ENCODE data around the gene SLC25A23.

SLC25A23 gene

DNA sequence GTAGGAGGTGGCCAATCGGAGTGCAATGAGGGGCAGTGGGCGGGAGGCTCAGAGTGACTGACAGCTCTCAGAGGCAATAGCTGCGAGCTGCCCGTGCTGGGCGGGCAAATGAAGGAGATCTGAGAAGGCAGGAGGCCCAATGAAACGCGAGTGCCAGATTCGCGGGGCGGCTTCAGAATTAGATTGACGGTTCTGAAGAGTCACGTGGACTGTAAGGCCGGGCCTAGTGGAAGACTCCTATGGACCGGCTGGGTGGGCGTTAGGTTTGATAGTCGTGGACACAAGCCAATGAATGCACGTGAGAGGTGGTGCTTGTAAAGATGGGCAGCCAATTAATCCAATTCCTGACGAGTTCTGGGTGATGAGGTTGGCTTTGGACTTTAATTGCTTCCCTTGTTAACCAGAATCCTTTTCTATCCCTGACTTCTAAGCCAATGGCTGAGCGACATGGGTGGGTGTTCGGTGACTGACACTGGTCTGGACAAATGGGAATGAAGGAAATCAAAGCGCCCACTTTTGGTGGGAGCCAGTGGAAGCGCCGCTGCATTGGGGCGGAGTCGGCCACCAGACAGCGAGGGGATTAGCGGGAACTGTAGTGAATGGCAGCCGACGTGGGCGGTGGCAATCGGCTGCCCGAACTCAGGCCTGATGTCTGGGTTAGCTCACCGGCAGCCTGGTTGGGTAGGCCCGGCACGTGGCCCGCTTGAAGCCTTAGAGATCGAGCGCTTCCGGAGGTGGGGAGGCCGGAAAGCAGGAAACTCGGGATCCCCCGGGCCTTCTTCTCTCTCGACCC is 34.5 kb downstream of the SLC25A23 start:
- peak; percentile 97 to 99 for DNase-seq (ENCODE audit: low read depth in 2 of 2)

DNA sequence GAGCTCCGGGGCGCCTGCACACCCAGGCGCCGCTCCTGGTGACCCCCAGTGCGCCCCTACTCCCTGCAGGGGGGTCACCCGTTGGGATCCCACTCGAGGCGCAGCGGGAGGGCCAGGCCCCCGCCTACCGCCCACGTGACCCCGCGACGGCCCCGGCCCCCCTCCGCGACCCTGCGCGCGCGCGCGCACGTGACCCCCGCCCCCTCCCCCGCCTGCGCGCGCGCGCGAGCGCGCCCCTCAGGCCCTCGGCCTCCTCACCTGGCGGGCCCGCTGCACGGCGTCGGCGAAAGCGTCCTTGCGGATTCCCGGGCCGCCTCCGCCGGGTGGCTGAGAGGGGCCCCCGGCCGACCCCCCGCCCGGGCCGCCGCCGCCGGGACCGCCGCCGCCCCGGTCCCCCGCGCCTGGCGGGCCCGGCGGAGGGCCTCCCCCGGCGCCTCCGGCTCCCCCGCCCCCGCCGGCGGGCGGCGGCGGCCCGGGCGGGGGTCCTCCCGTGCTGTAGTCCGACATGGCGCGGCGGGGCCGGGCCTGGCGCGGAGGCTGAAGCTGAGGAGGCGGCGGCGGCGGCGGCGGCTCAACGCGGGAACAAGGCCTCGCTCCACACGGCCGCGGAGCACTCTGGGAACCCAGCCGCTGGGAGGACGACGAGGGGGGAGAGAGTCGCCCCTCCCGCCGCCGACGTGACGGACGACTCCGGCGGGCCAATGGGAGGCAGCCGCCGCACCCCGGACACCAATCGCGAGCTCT is 35.2 kb downstream of the SLC25A23 start, which contains the start of gene KHSRP:
TSS of gene KHSRP (minus strand) at position 617 of the 744 bp plus-strand sequence. CDS start at position 507, 110 bp downstream.
- DNase-seq (ENCODE audit: low read depth in 2 of 2) = peak in 1 of 2 donors; percentile 14

DNA sequence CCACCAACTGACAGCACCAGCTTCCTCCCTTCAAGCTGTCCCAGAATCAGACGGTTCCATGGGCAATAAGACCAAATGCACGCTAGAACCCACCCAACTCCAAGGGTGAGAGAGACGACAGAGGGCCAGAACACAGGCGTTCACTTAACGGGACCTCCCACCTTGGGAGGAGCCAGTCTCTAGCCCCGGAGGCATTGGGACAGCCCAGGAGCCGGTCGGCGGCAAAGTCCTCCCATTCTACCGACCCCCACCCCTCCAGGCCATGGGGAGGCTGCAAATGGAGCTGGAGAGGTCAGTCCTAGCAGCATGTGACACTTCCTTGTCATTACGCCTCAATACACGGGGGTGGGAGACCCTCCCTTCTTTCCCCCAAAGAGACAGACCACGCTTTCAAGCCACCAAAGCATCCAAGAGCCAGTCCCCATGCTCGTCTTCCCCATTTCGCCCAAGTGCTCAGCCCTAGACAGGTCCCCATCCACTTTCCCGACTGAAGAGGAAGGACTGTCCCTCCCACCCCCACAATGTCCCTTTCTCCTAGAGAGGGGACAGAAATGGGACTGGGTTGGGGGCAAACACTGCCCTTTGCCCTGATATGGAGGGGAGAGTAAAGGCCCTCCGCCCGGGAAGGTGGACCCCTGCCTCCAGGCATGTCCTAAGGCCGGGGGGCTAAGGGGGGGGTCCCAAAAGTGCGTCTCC is 35.9 kb downstream of the SLC25A23 start:
- DNase-seq (ENCODE audit: low read depth in 2 of 2) = no peak

DNA sequence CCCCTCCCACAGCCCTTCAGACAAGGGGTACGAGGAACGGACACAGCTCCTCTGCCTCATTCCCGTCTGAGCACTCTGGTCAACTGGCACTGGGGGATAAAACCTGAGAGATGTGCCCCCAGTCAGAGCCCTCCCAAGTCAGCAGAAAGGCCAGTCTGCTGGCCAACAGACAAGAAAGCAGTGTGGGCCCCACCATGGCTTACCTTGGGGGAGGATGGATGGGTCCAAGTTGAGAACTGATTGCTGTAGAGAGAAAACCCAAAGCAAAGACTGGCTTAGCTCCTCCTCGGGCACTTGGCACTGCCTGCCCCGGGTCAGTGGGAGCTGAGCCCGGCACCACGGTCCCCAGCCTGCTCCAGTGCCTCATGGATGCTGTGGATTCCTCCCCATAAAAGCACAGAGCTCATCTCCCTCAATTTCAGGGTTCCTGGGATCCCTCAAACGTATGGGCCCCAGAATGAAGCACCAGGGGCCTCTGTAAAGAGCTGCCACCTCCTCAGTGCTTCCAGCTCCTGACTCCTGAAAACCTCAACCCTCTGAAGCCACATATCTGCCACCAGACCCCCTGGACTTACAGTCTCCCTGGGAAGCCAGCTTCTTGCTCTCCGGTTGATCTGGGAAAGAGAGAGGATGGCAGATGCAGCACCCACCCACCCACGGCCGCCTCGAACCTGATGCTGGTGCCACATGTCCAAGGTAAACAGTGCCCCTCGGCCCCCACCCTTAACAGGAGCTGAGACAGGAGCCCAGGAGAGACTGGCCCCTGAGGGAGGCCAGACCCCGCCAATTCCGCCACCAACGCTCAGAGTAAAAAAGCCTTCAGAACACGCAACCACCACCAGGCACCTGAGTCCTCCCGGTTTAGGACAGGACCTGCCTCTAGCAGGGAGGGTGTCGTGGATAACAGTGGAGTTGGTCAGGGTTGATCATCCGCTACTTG is 38.2 kb downstream of the SLC25A23 start:
- DNase-seq (ENCODE audit: low read depth in 2 of 2) = no peak

DNA sequence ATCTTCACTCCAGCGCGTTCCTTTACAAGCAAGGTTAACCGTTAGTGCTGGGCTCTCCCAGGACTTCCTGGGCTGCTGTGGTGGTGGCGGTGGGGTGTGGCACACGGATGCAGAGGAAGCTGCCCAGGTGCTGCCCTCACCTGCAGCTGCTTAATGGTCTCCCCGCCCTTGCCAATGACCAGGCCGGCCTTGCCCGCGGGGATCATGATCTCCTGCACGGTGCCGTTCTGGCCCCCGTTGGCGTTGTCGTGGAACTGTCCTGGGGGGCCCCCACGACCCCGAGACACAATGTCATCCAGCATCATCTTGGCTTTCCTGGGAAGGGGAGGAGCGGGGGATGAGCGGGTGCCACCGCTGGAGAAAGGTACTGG is 41.0 kb downstream of the SLC25A23 start:
- DNase-seq (ENCODE audit: low read depth in 2 of 2) = no peak

DNA sequence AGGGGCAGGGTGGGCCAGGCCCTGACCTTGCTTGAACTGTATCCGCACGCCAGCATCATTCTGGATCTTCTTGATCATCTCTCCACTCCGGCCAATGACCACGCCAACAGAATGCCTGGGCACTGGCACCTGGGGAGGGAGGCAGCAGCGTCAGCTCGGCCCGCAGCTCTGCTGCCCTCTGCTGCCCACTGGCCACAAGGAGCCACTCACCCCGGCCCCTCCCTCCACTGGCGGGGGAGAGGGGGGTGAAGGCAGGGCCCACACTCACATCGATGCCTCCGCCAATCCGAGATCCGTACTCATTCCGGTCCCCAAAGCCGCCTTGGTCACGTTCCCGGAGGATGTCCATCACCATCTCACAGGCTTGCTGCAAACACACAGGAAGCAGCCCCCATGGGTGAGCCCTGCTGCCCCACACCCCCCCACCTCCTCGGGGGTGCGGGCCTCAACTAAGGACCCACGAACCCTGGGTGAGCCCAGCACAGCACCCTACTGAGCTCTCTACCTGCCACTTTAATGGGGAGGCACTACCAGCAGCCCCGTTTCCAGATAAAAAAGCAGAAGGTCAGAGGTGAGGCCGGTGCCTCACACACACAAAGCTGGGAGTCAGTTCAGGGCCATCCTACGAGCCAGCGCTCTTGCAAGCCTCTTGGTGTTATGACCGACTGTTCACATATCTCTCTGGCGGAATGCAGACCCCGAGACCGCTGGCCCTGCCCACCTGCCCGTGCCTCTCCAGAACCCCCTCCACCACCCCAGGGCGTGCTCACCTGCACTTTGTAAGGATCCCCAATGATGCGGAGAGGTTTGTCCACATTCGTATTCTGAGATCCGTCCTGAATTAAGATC is 41.7 kb downstream of the SLC25A23 start:
- DNase-seq (ENCODE audit: low read depth in 2 of 2) = no peak

DNA sequence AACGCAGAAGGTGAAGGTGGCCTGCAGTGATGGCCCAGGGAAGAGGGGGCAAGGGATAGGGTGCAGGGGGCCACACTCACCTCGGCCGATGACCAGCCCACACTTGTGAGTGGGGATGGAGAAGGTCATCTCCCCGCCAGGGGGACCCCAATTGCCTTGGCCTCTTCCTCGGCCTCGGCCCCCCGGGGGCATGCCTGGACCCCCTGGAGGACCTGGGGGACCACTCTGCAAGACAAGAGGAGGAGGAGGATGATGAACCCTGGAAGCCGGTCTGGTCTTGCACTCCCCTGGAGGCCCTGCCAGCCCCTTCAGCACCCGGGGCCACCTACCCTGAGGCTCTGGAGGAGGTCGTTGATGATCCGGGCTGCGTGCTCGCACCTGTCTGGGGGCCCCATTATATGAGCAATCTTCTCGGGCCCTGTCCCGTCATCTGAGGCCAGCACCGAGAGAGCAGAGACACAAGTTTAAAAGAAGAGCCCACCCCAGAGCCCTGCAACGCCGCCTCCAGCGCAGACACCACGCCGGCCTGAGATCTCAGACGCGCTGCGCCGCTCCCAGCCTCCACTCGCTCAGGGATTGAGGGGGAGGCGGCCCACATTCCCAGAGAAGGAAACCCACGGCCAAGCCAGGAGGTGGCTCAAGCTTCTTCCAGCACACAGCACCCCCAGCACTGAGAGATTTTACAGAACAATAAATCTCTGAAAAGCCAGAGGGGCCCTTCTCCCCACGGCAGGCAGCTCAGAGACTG is 42.8 kb downstream of the SLC25A23 start:
- no peak for DNase-seq (ENCODE audit: low read depth in 2 of 2)

DNA sequence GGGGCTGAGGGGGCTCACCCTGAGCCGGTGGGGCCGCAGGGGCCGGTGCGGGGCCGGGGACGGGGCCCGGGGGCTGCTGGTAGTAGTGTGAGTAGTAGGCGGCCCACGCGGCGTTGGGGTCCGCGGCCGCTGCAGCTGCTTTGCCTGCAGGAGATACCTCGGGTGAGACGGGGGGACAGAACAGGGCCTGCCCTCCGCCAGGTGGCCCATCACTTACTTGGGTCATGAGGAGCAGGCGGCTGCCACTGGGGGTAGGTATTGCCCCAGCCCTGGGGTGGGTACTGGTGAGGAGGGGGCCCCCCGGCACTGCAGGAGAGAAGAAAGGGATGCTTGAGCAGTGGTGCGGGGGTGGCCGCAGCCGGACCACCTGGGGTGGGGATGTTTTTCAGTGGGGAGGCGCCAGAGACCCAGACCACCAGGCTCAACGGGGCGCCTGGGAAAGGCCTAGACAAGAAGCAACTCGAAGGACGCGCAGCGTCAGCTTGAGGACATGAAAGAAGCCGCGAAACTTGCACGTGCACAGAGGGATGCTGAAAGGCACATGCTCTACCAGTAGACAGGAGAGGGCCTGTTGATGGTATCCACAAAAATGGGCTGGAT is 43.9 kb downstream of the SLC25A23 start:
- DNase-seq (ENCODE audit: low read depth in 2 of 2) = no peak

DNA sequence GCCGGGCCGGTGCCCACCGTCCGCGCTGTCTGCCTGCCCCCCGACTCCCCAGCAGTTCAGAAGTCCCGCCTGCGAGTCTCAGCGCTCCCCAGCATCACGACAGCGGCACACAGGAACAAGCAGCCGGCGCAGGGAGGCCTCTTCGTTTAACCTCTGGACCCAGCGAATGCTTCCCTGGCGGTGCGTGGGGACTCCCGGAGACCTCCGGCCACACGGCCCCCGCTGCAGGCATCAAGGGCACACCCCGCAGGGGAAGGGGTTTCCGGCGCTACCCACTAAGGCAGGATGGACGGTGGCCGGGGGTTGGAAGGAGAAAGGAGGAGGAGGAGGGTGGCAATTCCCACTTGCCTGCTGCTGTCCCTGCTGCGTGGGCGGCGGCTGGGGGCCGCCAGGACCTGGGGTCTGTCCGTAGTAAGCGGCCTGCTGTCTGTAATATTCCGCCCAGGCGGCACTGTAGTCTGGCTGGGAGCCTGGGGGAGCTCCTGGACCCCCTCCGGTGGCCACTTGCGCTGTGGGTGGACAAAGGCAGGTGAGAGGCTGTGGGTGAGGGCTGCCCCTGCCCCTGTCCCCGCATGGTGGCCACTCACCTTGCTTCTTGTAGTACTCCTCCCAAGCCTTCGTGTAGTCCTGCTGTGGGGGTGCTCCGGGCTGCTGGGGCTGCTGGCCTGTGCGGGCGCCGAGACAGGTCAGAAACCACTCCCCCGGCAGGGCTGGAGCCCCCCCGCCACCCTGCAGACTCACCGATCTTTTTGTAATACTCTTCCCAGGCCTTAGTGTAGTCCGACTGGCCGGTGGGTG is 44.6 kb downstream of the SLC25A23 start:
- no peak for DNase-seq (ENCODE audit: low read depth in 2 of 2)

DNA sequence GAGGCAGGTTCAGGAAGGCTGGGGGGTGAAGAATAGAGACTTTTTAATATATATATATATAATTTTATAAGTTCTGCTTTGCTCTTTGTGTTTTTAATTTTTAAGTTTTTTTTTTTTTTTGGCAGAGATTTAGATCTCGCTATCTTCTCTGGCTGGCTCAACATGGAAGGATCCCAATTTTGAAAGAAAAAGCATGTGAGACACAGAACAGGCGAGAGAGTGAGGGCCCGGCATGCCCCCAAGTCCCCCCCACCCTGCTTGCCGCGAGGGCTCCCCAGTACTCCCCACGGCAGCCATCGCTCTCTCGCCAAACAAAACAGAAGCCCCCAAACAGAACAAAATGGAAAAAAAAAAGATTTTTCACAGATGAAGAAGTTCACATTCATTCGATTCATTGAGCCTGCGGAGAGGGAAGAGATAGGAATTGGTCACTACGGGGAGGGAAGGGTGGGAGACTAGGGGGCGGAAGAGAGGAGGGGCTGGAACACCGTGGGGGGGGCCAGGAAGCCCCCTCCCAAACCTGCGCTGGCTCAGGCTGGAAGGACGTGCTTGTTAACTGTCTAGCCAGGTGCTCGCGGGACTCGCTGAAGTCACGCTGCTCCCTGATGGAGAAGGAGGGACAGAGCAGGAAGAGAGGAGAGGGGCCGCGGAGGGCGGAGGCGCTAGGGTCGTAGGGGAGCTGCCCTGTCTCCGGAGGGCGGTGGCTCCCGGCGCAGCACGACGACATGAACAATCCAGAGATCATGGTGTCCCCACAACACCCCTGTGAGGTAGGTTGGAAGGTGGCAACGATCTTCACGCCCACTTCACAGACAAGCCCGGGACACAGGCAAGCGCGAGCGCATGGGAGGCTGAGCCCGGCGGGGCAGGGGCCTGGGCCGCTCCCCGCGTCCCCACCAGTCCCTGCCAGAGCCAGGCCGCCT is 45.6 kb downstream of the SLC25A23 start:
- no peak for DNase-seq (ENCODE audit: low read depth in 2 of 2)

DNA sequence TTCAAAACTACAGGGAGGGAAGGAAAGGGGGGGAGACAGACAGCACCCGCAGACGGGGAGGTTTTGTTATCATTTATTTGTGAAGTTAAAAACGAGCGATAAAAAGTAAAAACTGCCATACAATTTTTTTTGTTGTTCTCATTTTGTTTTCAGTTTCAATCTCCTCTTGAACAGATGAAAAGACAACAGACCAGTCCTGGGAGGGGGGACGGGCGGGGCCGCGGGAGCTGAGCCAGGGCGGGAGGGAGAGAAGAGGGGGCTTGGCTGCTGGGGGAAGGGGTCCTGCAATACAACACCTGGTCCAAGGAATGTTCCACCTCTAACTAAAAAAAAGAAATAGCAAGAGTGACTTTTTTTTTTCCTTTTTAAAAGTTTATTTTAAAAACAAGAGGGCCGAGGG is 46.3 kb downstream of the SLC25A23 start:
- DNase-seq (ENCODE audit: low read depth in 2 of 2) = no peak

DNA sequence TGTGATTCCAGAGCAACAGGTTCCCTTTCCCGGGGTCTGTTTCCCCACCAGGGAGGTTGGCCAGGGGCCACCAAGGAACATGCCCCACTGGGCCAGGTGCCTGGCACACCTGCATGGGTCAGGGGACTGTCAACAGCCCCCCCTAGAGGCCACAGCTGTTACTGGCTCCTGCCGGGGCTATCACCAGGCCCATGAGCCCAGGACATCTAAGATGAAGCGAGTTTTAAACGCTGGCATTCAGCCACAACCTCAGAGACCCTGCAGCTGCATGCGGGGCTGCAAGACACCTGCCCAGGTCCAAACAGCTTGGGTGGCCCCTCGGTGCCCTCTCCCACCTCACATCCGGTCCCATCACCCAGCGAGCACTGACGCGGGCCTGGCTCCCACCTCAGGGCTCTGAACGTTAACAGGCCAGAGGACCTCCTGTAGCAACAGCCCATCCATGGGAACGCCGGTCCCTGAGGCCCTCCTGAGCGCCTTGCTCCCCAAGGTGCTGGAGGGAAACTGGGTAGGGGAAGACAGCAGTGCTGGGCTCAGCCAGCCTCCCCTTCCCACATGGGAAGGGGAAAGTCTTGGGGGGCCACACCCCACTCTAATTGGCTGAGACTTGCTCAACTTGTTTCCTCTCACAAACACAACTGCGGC is 47.0 kb downstream of the SLC25A23 start:
- no peak for DNase-seq (ENCODE audit: low read depth in 2 of 2)

DNA sequence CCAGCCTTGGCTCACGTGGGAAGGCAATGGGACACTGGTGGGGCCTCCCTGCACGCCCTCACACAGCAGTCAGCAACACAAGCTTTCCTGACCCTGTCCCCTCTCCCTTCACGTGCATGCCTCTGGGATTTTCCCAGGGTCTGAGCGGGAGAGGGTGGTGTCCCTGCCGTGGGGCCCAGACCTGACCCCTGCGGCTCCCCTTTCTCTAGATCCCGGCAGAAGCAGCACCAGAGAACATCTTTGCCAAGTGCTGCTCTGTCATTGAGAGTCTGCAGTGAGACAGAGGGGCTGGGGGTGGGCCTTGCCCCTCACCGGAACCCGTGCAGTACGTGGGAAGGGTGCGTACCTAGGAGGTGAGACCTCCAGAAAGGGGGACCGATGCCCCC is 47.5 kb downstream of the SLC25A23 start:
- no peak for DNase-seq (ENCODE audit: low read depth in 2 of 2)

DNA sequence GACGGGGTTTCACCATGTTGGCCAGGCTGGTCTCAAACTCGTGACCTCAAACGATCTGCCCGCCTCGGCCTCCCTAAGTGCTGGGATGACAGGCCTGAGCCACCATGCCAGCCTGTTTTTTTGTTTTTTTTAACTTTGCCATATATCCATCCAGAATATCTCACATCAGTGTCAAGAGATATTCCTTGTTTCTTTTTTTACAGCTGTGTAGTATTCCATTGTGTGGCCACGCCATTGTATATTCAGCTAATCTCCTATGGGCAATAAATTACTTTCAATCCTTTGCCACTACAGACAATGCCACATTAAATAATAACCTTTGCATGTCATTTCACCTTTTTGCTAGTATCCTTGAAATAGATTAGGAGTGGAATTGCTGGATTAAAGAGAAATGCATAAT is 50.2 kb downstream of the SLC25A23 start:
- no peak for DNase-seq (ENCODE audit: low read depth in 2 of 2)

DNA sequence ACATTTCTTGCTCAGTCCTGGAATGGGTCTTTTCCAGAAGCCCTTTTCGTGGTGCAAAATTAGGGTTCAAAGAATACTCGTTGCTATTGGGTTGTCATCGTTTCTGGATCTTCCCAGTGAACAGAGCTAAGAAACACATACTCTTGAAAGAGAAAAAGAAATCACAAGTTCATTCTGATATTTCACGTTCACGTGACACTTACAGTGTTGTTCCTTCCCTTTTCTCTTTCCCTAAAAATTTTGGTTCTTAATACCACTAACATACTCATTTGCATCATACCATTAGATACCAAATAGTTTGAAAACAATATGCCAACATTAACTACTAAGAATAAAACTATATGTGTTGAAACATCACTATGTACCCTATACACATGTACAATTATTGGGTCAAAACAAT is 53.2 kb downstream of the SLC25A23 start:
- DNase-seq (ENCODE audit: low read depth in 2 of 2) = no peak

DNA sequence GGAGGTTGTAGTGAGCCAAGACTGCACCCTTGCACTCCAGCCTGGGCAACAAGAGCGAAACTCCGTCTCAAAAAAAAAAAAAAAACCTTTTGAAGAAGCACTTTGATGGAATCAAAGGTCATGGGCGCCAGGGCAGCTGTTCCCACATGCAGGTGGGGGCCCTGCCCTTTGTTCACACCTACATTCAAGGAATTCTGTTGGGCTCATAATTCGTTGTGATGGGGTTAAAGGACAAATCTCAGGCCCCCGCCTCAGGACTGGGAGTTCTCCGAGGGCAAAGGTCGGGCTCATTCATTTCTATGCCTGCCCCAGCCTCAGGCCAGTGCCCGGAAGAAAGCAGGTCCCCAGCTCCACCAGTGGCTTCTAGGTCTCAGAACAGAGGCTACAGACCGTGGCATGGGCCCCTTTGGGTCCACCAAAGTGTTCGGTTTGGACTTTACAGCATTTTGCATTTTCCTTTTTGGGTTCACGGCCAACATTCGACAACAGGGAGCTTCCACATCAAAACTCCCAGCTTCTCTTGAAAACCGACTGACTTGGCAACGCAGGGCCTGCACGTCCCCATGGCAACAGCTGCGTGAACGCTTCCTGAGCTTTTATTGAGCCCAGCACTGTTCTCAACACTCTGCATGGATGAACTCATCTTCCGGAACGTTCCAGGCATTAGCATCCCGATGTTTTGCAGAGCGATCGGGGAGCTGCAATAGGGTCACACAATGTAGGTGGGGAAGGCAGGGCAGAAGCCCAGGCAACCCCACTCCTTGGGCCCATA is 56.6 kb downstream of the SLC25A23 start:
- DNase-seq (ENCODE audit: low read depth in 2 of 2) = no peak

All from activated CD8-positive, alpha-beta memory T cell treated with anti-CD3 and anti-CD28 coated beads for 4 hours (primary cell).